ENCODE data around the gene VSX2.
A peak's percentile ranks its signal among the peaks of the same experiment; 100 is the strongest.

VSX2 gene

GRCh38 chr14:74257941-74258763, 18.9 kb downstream of the VSX2 start:
- Histone ChIP-seq H3K27ac (ENCODE audit: low read depth in 2 of 2, low read length in 2 of 2) (no peak overlapping the region), H3K9me3 (ENCODE audit: control insufficient read depth in 2 of 2, low read length in 2 of 2) (no peaks in the 10 kb centered on the region), H3K9ac (ENCODE audit: low read depth in 1 of 2, low read length in 2 of 2) (peak overlapping the region in 1 of 2 donors; percentile 21), H3K4me3 (ENCODE audit: low read length in 2 of 2) (peak overlapping the region; percentile 55 to 70), H3K27me3 (ENCODE audit: control insufficient read depth in 2 of 2, insufficient read depth in 2 of 2, low read length in 2 of 2) (peaks cover 10 to 11% of the 10 kb centered on the region in 2 donors), H3K36me3 (ENCODE audit: control insufficient read depth in 2 of 2, insufficient read depth in 2 of 2, low read length in 2 of 2) (no peaks in the 10 kb centered on the region), H3K4me1 (ENCODE audit: control insufficient read depth in 2 of 2, insufficient read depth in 2 of 2, low read length in 2 of 2) (peaks cover 6 to 7% of the 10 kb centered on the region in 2 donors)

GRCh38 chr14:74258764-74259035, 19.5 kb downstream of the VSX2 start:
- Histone ChIP-seq H3K27ac (ENCODE audit: low read depth in 2 of 2, low read length in 2 of 2) (no peak overlapping the region), H3K27me3 (ENCODE audit: control insufficient read depth in 2 of 2, insufficient read depth in 2 of 2, low read length in 2 of 2) (peaks cover 10 to 11% of the 10 kb centered on the region in 2 donors), H3K36me3 (ENCODE audit: control insufficient read depth in 2 of 2, insufficient read depth in 2 of 2, low read length in 2 of 2) (no peaks in the 10 kb centered on the region), H3K9me3 (ENCODE audit: control insufficient read depth in 2 of 2, low read length in 2 of 2) (no peaks in the 10 kb centered on the region), H3K9ac (ENCODE audit: low read depth in 1 of 2, low read length in 2 of 2) (no peak overlapping the region), H3K4me1 (ENCODE audit: control insufficient read depth in 2 of 2, insufficient read depth in 2 of 2, low read length in 2 of 2) (peaks cover 6 to 7% of the 10 kb centered on the region in 2 donors), H3K4me3 (ENCODE audit: low read length in 2 of 2) (no peak overlapping the region)

- H3K9me3 ChIP-seq (ENCODE audit: control insufficient read depth in 2 of 2, low read length in 2 of 2) = no peaks in the 10 kb centered on the region
- H3K4me1 ChIP-seq (ENCODE audit: control insufficient read depth in 2 of 2, insufficient read depth in 2 of 2, low read length in 2 of 2) = peaks cover 6 to 7% of the 10 kb centered on the region in 2 donors
- no peak overlapping the region for H3K4me3 ChIP-seq (ENCODE audit: low read length in 2 of 2)
- H3K36me3 ChIP-seq (ENCODE audit: control insufficient read depth in 2 of 2, insufficient read depth in 2 of 2, low read length in 2 of 2) = no peaks in the 10 kb centered on the region
- peaks cover 9 to 10% of the 10 kb centered on the region in 2 donors for H3K27me3 ChIP-seq (ENCODE audit: control insufficient read depth in 2 of 2, insufficient read depth in 2 of 2, low read length in 2 of 2)
- no peak overlapping the region for H3K27ac ChIP-seq (ENCODE audit: low read depth in 2 of 2, low read length in 2 of 2)
- no peak overlapping the region for H3K9ac ChIP-seq (ENCODE audit: low read depth in 1 of 2, low read length in 2 of 2)
Measured at GRCh38 chr14:74259513-74259912, 20.3 kb downstream of the VSX2 start.

- Histone ChIP-seq H3K27ac (ENCODE audit: low read depth in 2 of 2, low read length in 2 of 2) (no peak overlapping the region), H3K4me3 (ENCODE audit: low read length in 2 of 2) (no peak overlapping the region), H3K9ac (ENCODE audit: low read depth in 1 of 2, low read length in 2 of 2) (no peak overlapping the region), H3K9me3 (ENCODE audit: control insufficient read depth in 2 of 2, low read length in 2 of 2) (no peaks in the 10 kb centered on the region), H3K4me1 (ENCODE audit: control insufficient read depth in 2 of 2, insufficient read depth in 2 of 2, low read length in 2 of 2) (peaks cover 6 to 7% of the 10 kb centered on the region in 2 donors), H3K27me3 (ENCODE audit: control insufficient read depth in 2 of 2, insufficient read depth in 2 of 2, low read length in 2 of 2) (peaks cover 9 to 10% of the 10 kb centered on the region in 2 donors), H3K36me3 (ENCODE audit: control insufficient read depth in 2 of 2, insufficient read depth in 2 of 2, low read length in 2 of 2) (no peaks in the 10 kb centered on the region)
Measured at GRCh38 chr14:74260525-74261233, 21.4 kb downstream of the VSX2 start.

GRCh38 chr14:74261288-74261687, 22.0 kb downstream of the VSX2 start:
- H3K9ac ChIP-seq (ENCODE audit: low read depth in 1 of 2, low read length in 2 of 2) = no peak overlapping the region

GRCh38 chr14:74262076-74262475, 22.8 kb downstream of the VSX2 start:
- Histone ChIP-seq H3K9ac (ENCODE audit: low read depth in 1 of 2, low read length in 2 of 2) (no peak overlapping the region), H3K4me3 (ENCODE audit: low read length in 2 of 2) (no peak overlapping the region), H3K27ac (ENCODE audit: low read depth in 2 of 2, low read length in 2 of 2) (no peak overlapping the region), H3K27me3 (ENCODE audit: control insufficient read depth in 2 of 2, insufficient read depth in 2 of 2, low read length in 2 of 2) (peaks cover 9 to 10% of the 10 kb centered on the region in 2 donors), H3K9me3 (ENCODE audit: control insufficient read depth in 2 of 2, low read length in 2 of 2) (no peaks in the 10 kb centered on the region), H3K36me3 (ENCODE audit: control insufficient read depth in 2 of 2, insufficient read depth in 2 of 2, low read length in 2 of 2) (no peaks in the 10 kb centered on the region), H3K4me1 (ENCODE audit: control insufficient read depth in 2 of 2, insufficient read depth in 2 of 2, low read length in 2 of 2) (peaks cover 3 to 5% of the 10 kb centered on the region in 2 donors)

More at GRCh38 chr14:74261288-74261687, 22.0 kb downstream of the VSX2 start:
- Histone ChIP-seq H3K4me1 (ENCODE audit: control insufficient read depth in 2 of 2, insufficient read depth in 2 of 2, low read length in 2 of 2) (peaks cover 6 to 7% of the 10 kb centered on the region in 2 donors), H3K36me3 (ENCODE audit: control insufficient read depth in 2 of 2, insufficient read depth in 2 of 2, low read length in 2 of 2) (no peaks in the 10 kb centered on the region), H3K4me3 (ENCODE audit: low read length in 2 of 2) (no peak overlapping the region), H3K27me3 (ENCODE audit: control insufficient read depth in 2 of 2, insufficient read depth in 2 of 2, low read length in 2 of 2) (peaks cover 9 to 10% of the 10 kb centered on the region in 2 donors), H3K27ac (ENCODE audit: low read depth in 2 of 2, low read length in 2 of 2) (no peak overlapping the region), H3K9me3 (ENCODE audit: control insufficient read depth in 2 of 2, low read length in 2 of 2) (no peaks in the 10 kb centered on the region)

GRCh38 chr14:74263181-74263580, 23.9 kb downstream of the VSX2 start:
- no peaks in the 10 kb centered on the region for H3K36me3 ChIP-seq (ENCODE audit: control insufficient read depth in 2 of 2, insufficient read depth in 2 of 2, low read length in 2 of 2)
- no peak overlapping the region for H3K4me3 ChIP-seq (ENCODE audit: low read length in 2 of 2)
- H3K4me1 ChIP-seq (ENCODE audit: control insufficient read depth in 2 of 2, insufficient read depth in 2 of 2, low read length in 2 of 2) = peaks cover 0 to 2% of the 10 kb centered on the region in 2 donors
- H3K27ac ChIP-seq (ENCODE audit: low read depth in 2 of 2, low read length in 2 of 2) = no peak overlapping the region
- no peak overlapping the region for H3K9ac ChIP-seq (ENCODE audit: low read depth in 1 of 2, low read length in 2 of 2)
- H3K27me3 ChIP-seq (ENCODE audit: control insufficient read depth in 2 of 2, insufficient read depth in 2 of 2, low read length in 2 of 2) = peaks cover 8 to 9% of the 10 kb centered on the region in 2 donors
- no peaks in the 10 kb centered on the region for H3K9me3 ChIP-seq (ENCODE audit: control insufficient read depth in 2 of 2, low read length in 2 of 2)

GRCh38 chr14:74263921-74264320, 24.7 kb downstream of the VSX2 start:
- H3K27me3 ChIP-seq (ENCODE audit: control insufficient read depth in 2 of 2, insufficient read depth in 2 of 2, low read length in 2 of 2) = peaks cover under 1 to 3% of the 10 kb centered on the region in 2 donors
- no peaks in the 10 kb centered on the region for H3K36me3 ChIP-seq (ENCODE audit: control insufficient read depth in 2 of 2, insufficient read depth in 2 of 2, low read length in 2 of 2)
- H3K4me1 ChIP-seq (ENCODE audit: control insufficient read depth in 2 of 2, insufficient read depth in 2 of 2, low read length in 2 of 2) = no peaks in the 10 kb centered on the region
- no peaks in the 10 kb centered on the region for H3K9me3 ChIP-seq (ENCODE audit: control insufficient read depth in 2 of 2, low read length in 2 of 2)
- H3K27ac ChIP-seq (ENCODE audit: low read depth in 2 of 2, low read length in 2 of 2) = no peak overlapping the region
- no peak overlapping the region for H3K4me3 ChIP-seq (ENCODE audit: low read length in 2 of 2)
- no peak overlapping the region for H3K9ac ChIP-seq (ENCODE audit: low read depth in 1 of 2, low read length in 2 of 2)

GRCh38 chr14:74265301-74265965, 26.2 kb downstream of the VSX2 start:
- peak overlapping the region in 1 of 2 donors; percentile 46 for H3K9ac ChIP-seq (ENCODE audit: low read depth in 1 of 2, low read length in 2 of 2)
- H3K4me1 ChIP-seq (ENCODE audit: control insufficient read depth in 2 of 2, insufficient read depth in 2 of 2, low read length in 2 of 2) = no peaks in the 10 kb centered on the region
- H3K36me3 ChIP-seq (ENCODE audit: control insufficient read depth in 2 of 2, insufficient read depth in 2 of 2, low read length in 2 of 2) = no peaks in the 10 kb centered on the region
- no peaks in the 10 kb centered on the region for H3K9me3 ChIP-seq (ENCODE audit: control insufficient read depth in 2 of 2, low read length in 2 of 2)
- peak overlapping the region in 1 of 2 donors; percentile 14 for H3K27ac ChIP-seq (ENCODE audit: low read depth in 2 of 2, low read length in 2 of 2)
- no peaks in the 10 kb centered on the region for H3K27me3 ChIP-seq (ENCODE audit: control insufficient read depth in 2 of 2, insufficient read depth in 2 of 2, low read length in 2 of 2)
- H3K4me3 ChIP-seq (ENCODE audit: low read length in 2 of 2) = peak overlapping the region in 1 of 2 donors; percentile 45

GRCh38 chr14:74267588-74267987, 28.3 kb downstream of the VSX2 start:
- no peak overlapping the region for H3K4me3 ChIP-seq (ENCODE audit: low read length in 2 of 2)
- H3K36me3 ChIP-seq (ENCODE audit: control insufficient read depth in 2 of 2, insufficient read depth in 2 of 2, low read length in 2 of 2) = no peaks in the 10 kb centered on the region
- no peak overlapping the region for H3K9ac ChIP-seq (ENCODE audit: low read depth in 1 of 2, low read length in 2 of 2)
- H3K9me3 ChIP-seq (ENCODE audit: control insufficient read depth in 2 of 2, low read length in 2 of 2) = no peaks in the 10 kb centered on the region
- no peak overlapping the region for H3K27ac ChIP-seq (ENCODE audit: low read depth in 2 of 2, low read length in 2 of 2)
- no peaks in the 10 kb centered on the region for H3K27me3 ChIP-seq (ENCODE audit: control insufficient read depth in 2 of 2, insufficient read depth in 2 of 2, low read length in 2 of 2)
- H3K4me1 ChIP-seq (ENCODE audit: control insufficient read depth in 2 of 2, insufficient read depth in 2 of 2, low read length in 2 of 2) = no peaks in the 10 kb centered on the region
